Stomach (tissue), 4 donors: ENCODE results near the gene DENND6B.

Source experiments
- EP300 ChIP-seq: sonication (generic); formaldehyde crosslinking; IDR thresholded peaks from one replicate; pipeline ENCODE4 v1.6.1; 2017; ENCODE audit warnings: antibody characterized with exemption
- POLR2A ChIP-seq, 4 donors: fragments of 450-650 bp; IDR thresholded peaks; one replicate each; pipeline ENCODE4 v1.6.1; 2016; ENCODE audit warnings: antibody characterized with exemption in 4 of 4, control low read depth in 2 of 4, mild to moderate bottlenecking in 1 of 4, moderate library complexity in 1 of 4

DNA sequence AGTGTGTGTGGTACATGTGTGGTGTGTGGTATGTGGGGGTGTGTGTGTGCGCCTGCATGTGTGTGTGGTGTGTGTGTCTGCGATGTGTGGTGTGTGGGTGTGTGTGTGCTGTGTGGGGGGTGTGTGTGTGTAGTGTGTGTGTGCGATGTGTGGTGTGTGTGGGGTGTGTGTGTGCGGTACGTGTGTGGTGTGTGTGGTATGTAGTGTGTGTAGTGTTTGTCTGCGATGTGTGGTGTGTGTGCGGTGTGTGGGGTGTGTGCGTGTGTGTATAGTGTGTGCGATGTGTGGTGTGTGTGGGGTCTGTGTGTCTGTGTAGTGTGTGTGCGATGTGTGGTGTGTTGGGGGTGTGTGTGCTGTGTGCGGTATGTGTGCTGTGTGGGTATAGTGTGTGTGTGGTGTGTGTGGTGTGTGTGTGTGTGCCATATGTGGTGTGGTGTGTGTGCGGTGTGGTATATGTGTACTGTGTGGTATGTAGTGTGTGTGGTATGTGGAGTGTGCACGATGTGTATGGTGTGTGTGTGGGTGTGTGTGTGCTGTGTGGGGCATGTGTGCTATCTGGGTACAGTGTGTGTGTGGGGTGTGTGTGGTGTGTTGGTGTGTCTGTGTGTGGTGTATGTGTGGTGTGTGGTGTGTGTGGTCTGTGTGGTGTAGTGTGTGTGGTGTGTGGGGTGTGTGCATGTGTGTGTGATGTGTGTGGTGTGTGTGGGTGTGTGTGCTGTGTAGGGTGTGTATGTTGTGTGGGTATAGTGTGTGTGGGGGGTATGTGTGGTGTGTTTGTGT is 10.6 kb upstream of the DENND6B start:
- no peak for TF ChIP-seq POLR2A (IDR thresholded peaks at IDR 0.05)
- no peak for TF ChIP-seq EP300
